ENCODE data around the gene CNNM1.

CNNM1 gene

DNA sequence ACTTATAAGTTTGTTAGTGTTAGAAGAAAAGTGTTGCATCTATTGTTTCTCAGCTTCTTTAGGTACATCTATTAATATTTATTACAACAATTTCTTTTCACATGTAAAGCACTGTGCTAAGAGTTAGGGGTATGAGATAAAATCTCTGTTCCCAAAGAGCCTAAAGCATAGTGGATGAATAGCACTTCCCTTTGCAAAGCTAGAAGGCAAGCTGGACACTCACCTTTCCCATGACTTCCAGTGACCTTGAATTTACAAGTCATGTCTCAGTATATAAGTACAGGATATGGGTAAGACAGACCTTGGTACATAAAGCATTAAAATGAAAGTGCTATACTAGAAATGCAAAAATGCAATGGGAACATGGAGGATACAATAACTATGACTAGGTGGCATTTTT is 8.7 kb downstream of the CNNM1 start:
- no peak for DNase-seq (ENCODE audit: low read depth)

DNA sequence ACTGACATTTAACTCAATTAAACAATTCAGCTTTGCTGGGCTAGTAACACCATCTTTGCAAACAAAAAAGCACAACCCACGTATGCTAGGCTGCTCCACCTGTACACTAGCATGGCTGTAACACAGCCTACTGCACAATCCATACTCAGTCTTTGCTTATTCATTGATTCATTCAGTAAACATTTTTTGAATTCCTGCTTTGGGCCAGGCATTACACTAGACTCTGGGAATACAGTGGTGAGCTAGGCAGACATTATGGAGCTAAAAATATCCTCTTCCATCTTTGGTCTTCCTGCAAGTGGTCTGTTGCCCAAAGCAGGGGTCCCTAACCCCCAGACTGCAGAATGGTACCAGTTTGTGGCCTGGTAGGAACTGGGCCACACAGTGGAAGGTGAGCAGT is 9.9 kb downstream of the CNNM1 start:
- DNase-seq (ENCODE audit: low read depth): no peak

DNA sequence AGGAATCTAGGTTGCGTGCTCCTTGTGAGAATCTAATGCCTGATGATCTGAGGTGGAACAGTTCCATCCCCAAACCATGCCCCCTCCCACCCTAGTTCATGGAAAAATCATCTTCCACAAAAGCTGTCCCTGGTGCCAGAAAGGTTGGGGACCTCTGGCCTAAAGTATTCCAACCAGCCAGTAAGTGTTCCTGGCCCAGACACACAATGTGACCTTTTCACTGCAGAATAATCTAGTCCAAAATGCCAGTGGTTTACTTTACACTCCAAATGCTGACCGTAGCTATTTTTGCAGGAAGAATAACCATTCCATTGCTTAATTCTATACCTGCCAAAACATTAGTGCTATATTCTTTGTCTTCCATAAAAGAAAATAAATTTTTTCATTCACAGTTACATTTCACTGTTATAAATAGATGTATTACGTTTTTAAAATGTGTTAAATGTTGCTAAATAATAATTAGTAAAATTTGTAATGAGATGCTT is 10.4 kb downstream of the CNNM1 start:
- DNase-seq (ENCODE audit: low read depth): no peak

DNA sequence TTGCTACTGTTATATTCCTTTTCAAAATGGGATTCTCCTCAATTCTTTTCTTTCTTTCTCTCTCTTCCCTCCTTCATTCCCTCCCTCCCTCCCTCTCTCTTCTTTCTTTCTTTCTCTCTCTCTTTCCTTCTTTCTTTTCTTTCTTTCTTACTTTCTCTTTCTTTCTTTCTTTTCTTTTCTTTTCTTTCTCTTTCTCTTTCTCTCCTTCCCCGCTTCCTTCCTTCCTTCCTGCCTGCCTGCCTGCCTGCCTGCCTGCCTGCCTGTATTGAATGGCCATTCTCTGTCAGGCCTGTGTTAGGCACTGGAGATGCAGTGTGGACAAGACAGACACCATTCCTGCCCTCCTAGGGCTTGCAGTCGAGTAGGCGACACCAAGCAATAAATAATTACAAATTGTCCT is 11.5 kb downstream of the CNNM1 start:
- DNase-seq (ENCODE audit: low read depth): no peak

DNA sequence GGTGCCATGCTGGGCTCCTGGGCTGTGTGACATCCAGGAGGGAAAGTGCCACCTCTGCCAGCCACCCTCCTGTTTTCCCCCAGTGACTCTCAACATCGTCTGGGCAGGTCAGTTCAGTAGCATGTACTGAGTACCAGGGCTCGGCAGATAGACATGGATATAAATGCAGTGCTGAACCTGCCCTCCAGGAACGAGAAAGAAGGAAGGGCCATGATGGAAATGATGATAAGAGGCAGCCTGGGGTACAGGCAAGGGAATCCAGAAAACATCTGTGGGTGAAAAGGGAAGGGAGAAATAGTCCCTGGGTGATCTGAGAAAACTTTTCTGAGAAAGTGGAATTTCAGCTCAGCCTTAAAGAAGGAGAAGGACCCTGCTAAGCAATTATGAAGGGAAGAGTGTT is 12.1 kb downstream of the CNNM1 start:
- no peak for DNase-seq (ENCODE audit: low read depth)

DNA sequence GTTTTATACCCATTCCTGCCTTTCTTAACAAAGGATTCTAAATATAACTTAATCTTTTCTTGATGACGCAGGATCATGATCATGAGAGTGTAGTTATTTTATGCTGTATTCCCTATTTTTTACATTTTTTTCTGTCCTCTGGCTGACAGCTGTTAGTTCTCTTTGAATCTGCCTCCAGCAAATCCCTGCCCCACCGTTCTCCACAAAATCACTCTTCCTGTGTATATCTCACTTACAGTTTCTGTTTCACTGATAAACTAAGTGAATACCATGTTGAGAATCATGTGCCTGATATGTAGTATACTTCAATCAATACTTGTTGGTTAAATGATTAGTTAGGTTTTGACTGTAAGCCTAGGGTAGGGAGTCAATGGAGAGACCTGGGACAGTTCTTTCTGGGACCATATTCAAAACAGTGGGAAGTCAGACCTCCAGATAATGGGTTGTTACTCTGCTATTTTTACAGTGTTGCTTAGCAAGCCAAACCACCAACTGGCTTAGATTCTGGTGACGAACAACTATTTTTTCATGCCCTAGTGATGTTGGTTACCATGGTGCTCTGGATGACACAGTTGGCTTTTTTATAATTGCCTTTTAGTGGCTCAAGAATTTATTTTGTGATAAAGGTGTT is 12.8 kb downstream of the CNNM1 start:
- no peak for DNase-seq (ENCODE audit: low read depth)

DNA sequence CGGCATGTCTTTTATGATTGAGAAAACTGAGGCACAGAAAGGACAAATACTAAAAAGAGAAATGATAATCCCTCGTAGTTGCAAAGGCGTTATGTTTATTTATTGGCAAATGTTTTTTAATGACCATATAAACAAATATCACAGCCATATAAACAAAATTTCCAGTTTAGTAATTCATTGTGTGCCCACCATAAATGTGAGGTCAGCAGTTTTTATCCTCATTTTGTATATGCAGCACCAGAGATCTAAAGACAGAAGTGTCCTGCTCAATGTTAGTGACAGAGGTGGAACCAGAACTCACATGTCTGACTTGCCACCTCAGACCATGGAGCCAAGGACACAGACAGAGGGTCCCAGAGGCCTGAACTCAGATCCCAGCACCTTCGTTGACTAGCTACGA is 14.1 kb downstream of the CNNM1 start:
- no peak for DNase-seq (ENCODE audit: low read depth)

DNA sequence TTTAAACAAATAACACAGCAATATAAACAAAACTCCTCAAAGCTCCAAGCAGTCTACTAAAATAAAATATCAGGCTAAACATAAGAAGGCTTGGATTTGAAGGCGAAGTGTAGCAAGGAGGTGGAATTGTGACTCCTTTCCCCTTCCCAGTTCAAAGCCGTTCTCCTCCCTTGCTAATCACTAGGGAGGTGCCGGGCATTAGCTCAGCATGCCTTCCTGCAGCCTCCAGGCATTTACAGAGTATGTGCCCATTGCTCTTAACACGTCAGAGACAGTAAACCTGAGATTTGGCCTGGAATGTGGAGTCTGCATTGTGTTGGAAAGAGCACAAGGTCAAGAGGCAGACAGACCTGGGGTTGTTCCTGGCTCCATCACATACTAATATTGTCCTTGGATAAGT is 15.6 kb downstream of the CNNM1 start:
- DNase-seq (ENCODE audit: low read depth): no peak

DNA sequence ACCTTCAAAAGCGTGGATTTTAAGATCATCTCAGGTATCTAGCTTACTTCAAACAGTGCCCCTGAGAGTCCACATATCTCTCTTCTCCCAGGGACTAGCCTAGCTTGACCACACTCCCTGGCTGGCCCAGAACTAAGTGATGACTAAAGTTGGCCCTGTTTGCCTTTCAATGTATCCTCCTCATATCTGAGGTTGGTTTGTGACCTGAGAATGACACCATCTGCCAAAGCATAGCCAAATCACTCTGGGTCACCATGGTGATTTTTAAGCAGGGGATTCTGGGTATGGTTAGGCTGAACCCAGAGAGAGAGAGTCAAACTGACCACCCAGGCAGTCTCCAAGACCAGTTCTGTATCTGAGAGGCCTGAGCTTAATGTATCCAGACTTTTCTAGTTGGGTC is 16.2 kb downstream of the CNNM1 start:
- no peak for DNase-seq (ENCODE audit: low read depth)

DNA sequence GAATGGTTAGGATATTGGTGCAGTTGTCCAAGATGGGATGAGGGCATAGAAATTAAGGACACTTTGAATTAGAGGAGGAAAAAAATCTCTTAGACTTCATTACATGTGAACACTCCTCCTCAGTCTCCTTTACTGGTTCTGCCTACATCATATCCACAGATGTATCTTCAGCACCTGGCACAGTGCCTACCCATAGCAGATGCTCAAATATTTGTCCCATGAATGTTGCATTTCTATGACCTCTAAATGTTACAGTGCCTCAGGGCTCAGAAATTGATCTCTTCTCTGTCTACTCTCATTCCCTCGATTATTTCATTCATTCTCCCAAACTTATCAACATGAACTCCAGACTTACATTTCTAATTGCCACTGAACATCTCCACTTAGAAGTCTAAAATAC is 17.1 kb downstream of the CNNM1 start:
- no peak for DNase-seq (ENCODE audit: low read depth)

DNA sequence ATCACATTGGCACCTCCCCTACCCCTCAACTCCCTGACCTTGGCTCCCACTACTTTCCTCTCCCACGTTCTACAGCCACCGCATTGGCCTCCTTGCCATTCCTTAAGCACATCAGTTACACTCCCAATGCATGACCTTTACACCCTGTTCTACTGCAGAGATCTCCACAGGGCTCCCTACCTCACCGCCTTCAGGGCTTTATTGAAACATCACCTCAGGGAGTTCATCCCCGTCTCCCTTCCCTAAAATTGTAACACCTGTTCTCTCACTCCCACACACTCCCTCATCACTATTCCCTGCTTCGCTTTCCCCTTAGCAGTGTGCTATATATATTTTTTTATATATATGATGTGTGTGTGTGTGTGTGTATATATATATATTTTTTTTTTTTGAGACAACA is 18.5 kb downstream of the CNNM1 start:
- no peak for DNase-seq (ENCODE audit: low read depth)

DNA sequence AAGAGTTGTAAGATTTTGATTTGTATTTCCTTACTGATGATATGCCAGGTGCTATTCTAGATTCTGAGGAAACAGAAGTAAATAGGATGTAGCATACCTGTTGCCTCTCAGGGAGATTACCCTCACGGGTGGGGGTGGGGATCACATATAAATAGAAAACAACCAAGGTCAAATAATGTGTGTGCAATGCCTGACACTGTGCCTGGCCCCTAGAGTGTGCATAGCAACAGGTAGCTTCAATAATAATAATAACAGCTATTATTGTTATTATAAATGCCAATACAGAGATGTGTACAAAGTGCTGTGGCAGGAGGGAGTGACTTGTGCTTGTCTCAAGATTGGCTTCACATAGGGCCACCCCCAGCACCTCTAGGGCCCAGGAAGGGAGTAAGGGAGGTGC is 24.0 kb downstream of the CNNM1 start:
- no peak for DNase-seq (ENCODE audit: low read depth)

DNA sequence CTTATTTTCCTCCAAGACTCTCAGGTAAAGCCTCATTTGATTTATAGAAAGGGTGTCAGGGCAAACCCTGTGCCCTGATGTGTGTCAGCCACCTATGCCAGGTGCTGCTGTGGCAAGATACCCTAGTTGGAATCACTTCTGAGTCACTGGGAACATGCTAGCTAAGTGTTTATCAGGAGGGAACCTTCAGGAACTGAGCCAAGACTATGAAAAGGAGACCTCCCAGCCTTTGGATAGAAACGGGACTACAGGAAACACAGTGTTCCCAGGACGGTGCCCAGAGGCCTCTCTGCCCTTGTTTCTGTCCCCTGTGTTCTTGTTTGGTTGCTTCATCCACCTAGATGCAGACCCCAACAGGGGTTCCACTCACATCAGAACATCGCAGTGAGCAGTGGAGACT is 28.5 kb downstream of the CNNM1 start:
- no peak for DNase-seq (ENCODE audit: low read depth)

DNA sequence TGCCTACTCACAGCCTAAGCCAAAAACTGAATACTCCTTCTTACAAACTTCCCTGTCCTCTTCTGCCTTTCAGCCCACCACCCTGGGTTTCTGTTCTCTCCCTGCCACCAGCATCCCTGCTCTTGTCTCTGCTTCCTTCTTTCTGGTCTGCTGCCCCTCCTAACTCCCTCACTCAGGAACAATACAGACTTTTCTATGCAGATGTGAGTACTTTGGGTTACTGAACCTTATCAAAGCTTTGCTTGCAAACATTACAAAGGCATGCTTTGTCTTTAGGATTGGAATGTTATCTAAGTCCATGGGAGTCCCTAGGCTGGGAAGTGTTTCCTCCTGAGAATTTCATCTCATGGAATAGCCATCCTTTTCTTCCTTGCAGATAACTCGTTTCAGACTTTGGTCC is 28.9 kb downstream of the CNNM1 start:
- no peak for DNase-seq (ENCODE audit: low read depth)

DNA sequence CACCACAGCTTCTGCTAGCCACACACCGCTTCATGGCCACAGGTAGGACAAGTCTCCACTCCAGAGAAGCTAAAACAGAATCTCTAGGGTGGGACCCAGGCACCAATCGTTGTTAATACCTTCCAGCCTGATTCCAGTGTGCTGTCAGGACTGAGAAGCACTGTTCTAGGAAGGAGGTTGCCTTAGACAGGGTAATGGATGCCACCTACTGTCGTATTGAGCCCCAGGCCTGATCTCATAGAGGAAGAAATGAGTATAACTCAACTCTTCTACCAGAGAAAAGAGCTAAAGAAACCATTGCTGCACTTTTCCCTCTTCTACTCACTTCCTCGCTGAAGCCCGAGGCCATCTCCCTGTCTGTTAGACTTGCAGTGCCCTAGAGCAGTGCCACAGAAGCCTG is 31.8 kb downstream of the CNNM1 start:
- no peak for DNase-seq (ENCODE audit: low read depth)

DNA sequence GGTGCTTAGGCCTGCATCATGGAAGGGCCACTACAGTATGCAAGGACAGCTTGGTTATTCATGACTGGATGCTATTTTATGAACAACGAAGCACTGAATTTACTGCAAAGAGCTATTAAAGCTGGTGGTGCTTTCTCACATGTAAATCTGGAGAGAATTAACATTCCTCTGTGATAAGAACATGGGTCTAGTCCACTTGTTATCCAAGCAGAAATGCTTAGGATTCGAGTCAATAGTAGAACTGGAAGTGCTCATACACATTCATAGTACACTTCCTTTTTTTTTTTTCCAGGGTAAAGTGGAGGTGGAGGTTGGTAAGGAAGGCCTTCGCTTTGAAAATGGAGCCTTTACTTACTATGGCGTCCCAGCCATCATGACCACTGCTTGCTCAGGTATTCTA is 35.0 kb downstream of the CNNM1 start:
- DNase-seq (ENCODE audit: low read depth): no peak

DNA sequence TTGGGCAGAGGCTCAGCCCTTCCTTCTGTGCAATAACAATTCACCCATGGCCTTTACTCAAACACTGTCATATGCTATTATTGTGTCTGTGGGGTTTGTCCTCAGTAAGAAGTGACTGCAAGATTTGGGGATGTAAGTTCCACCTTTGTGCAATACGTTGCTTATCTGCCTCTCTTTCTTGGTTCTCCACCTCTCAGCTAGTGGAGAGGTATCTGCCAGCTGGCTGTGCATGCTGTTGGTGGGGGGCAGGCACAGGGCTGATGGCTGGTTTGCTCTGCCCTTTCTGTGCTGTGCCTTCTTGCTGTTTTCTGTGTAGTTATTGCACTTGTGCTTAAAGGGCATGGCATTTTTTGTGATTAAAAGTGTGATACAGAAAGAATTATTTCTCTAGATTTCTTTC is 36.2 kb downstream of the CNNM1 start:
- no peak for DNase-seq (ENCODE audit: low read depth)

DNA sequence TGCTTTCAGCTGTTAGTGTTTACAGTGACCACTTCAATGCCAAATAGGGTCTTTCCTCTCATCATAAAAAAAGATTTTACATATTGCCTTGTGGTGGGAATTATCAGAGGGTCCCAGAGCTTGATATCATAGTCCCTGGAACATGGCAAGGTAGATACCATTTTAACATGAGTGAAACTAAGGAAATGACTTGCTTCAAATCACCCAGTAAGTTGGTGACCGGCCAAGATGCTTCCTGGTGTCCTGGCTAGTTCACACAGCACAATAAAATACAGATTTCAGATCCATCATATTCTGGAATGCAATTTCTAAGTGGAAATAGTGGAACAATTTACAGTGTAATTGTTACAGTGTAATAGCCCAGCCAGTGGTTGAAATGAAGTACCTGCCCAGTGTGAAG is 36.6 kb downstream of the CNNM1 start:
- no peak for DNase-seq (ENCODE audit: low read depth)

DNA sequence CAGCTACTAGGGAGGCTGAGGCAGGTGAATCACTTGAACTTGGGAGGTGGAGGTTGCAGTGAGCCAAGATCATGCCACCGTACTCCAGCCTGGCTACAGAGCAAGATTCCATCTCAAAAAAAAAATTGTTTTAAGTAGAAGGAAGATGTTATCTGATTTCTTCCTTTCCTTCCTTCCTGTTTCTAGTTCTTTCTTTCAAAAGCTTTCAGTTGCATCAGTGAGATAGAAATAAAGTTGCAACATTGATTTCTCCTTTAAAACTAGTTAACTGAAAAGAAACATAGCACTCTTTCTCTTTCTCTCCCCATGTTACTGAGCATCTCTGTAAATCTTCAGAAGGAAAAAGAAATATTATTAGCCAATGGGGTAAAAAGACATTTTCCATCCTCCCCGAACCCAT is 37.5 kb downstream of the CNNM1 start:
- DNase-seq (ENCODE audit: low read depth): no peak

DNA sequence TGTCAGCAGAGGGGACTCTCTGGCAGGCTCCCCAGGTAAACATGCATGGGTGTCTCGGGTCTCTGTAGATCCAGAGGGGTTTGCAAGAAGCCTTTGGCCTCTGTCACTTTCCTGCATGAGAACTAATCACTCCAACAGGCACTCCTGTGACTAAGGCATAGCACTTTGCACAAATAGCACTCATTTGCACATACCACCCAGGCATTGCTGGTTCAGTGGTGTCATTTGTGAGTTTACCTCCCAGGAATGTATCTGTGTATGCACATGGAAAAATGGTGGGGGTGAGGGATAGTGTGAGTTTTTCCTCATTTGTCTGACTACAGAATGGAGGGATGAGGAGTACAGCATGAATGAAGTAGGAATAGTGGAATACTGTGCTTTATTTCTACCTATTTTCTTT is 39.5 kb downstream of the CNNM1 start:
- DNase-seq (ENCODE audit: low read depth): no peak

DNA sequence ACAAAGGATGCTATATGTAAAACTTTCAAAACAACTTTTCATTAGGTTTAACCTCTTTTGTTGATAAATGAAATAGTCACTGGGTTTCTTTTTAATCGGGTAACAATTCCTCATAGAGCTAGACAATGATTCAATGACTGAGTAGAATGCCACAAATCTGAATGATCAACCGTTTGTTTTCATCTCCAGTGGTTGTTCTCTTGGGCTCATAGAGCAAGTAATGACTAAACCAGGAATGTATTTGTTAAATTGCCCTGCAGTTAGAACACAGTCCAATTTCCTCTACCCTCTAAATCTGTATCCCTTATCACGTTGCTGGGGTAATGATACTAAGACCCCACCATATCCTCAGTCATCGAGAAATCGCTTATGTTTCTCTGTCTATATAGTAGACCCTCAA is 40.0 kb downstream of the CNNM1 start:
- DNase-seq (ENCODE audit: low read depth): no peak

DNA sequence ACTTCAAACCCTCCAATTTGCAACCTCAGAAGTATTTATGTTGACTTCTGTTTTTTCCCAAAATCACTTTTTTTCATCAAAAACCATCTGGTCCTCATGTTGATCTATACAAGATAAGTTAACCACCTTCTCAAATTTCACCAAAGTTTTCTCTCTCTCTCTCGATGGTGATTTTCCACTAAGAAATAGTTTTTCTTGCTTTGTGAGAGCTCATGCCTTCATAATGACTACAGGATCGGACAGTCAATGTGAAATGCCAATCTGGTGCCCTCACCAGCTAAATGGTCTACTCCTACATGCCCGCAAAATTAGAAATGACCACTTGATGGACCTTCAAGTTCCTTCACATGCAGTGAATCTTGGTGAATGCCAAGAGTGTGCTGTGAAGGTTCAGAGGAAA is 40.4 kb downstream of the CNNM1 start:
- no peak for DNase-seq (ENCODE audit: low read depth)

DNA sequence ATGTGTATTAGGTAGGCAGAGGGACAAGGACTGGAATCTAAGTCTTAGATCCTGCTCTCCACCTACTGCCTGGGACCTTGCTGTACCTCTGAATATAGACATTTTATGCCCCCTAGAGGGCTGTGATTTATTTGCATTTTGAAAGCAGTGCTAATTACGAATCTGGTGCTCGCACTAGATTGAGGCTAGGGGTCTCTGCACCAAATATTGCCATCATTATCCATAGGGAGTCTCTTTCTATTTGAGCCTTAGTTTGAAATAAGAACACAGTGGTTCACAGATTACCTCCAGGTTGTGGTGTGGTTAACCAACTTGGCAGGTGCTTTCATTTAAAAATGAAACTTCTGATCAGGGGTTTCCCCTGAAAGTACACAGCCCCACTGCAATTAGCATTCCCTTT is 41.8 kb downstream of the CNNM1 start:
- no peak for DNase-seq (ENCODE audit: low read depth)

DNA sequence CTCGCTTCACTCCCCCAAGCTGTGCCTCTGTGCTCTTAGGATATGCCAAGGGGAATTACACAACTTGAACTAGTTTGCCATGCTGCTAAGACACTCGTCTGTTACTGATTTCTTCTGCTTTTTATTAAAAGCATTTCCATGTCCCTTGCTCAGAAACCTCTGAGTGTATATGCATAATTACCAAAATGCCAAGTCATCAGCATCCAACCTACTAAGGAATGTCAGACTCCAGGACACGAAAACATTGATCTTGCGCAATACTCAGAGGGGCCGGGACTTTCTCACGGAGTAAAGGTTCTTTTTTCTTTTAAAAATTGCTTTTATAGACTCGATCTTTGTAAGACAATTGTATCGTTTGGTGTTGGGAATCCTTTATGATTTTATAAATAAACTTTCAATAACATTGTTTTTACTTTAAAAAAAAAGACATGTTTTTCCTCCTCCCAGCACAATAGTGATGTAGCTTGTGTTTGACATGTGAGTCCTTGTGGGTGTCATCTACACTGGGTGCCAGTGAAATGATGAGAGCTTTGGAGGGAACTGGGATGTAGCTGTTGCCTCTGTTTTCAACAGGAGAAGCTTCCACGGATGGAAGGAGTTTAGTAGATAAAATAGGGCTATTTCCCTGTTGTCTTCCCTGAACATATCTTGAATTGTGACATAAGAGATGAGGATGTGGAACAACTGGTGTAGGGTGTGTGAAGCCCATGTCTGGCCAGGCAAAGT is 43.6 kb downstream of the CNNM1 start:
- no peak for DNase-seq (ENCODE audit: low read depth)

All from stimulated activated CD4-positive, alpha-beta T cell treated with anti-CD3 and anti-CD28 coated beads, Interleukin-2, amount 100 ng/mL, for 4 hours (primary cell).